Fibroblast of lung (primary cell): ENCODE data around the gene GGTLC2.

ENCODE experiments used
- EZH2 ChIP-seq: IDR thresholded peaks from 2 replicates; pipeline ENCODE4 v1.5.1; 2012; ENCODE audit warnings: low read length, control low read depth, mild to moderate bottlenecking; ENCODE audit errors: missing control alignments
- TF ChIP-seq, protein P1 (sequence below), 2 donors: IDR thresholded peaks in 1 of 2; conservative IDR thresholded peaks in 1 of 2; 1 replicate in 1 of 2; 2 replicates in 1 of 2; pipeline ENCODE4 v1.5.1; 2011 to 2012; ENCODE audit warnings: low read length in 2 of 2, control low read depth in 1 of 2, inconsistent platforms in 1 of 2, low read depth in 1 of 2, mild to moderate bottlenecking in 1 of 2

DNA sequence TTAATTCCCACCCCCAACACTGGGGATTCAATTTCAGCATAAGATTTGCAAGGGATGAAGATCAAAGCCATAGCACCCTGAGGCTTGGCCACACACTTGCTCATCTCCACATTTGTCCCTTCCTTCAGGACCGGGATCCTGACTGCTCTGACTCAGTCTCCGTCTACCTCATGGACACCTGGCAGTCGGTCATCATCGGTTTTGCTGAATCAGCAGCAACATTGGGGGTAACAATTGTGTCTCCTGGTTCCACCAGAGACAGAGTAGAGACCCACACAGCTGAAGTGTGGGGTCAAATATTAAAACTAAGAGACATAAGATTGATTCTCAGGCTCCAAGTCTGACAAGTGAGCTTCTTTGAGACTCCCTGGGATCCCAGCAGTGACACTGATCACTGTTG lies 34.6 kb downstream of the GGTLC2 start:
- TF ChIP-seq, protein P1, sequence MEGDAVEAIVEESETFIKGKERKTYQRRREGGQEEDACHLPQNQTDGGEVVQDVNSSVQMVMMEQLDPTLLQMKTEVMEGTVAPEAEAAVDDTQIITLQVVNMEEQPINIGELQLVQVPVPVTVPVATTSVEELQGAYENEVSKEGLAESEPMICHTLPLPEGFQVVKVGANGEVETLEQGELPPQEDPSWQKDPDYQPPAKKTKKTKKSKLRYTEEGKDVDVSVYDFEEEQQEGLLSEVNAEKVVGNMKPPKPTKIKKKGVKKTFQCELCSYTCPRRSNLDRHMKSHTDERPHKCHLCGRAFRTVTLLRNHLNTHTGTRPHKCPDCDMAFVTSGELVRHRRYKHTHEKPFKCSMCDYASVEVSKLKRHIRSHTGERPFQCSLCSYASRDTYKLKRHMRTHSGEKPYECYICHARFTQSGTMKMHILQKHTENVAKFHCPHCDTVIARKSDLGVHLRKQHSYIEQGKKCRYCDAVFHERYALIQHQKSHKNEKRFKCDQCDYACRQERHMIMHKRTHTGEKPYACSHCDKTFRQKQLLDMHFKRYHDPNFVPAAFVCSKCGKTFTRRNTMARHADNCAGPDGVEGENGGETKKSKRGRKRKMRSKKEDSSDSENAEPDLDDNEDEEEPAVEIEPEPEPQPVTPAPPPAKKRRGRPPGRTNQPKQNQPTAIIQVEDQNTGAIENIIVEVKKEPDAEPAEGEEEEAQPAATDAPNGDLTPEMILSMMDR (conservative IDR thresholded peaks at IDR 0.05 in 1 of 2, IDR thresholded peaks at IDR 0.05 in 1 of 2; ENCODE audit: low read depth in 1 of 2, low read length in 2 of 2): no peak
- TF ChIP-seq EZH2: no peak
